ENCODE measurements around the gene CMPK2. TPM values are rescaled to one million over a fixed set of nuclear protein-coding genes. Genes with fewer than 3 reads are reported as not detected.

The CMPK2 gene
- total RNA-seq, 1 experiment from 2014 or later: not detected

DNA sequence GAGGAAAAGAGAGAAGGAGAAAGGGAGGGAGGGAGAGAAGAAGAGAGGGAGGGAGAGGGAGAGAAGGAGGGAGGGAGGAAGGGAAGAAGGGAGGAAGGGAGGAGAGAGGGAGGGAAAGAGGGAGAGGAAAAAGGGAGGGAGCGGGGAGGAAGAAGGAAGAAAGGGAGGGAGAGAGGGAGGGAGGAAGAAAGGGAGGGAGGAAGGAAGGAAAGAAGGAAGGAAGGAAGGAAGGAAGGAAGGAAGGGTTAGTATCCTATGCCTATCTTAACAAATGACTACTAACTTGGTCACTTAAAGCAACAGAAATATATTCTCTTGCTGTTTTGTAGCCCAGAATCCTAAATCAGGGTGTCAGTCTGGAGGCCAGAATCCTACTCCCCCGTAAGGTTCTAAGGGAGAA is 52.1 kb downstream of the CMPK2 start:
- DNase-seq (ENCODE audit: low read depth): no peak

DNA sequence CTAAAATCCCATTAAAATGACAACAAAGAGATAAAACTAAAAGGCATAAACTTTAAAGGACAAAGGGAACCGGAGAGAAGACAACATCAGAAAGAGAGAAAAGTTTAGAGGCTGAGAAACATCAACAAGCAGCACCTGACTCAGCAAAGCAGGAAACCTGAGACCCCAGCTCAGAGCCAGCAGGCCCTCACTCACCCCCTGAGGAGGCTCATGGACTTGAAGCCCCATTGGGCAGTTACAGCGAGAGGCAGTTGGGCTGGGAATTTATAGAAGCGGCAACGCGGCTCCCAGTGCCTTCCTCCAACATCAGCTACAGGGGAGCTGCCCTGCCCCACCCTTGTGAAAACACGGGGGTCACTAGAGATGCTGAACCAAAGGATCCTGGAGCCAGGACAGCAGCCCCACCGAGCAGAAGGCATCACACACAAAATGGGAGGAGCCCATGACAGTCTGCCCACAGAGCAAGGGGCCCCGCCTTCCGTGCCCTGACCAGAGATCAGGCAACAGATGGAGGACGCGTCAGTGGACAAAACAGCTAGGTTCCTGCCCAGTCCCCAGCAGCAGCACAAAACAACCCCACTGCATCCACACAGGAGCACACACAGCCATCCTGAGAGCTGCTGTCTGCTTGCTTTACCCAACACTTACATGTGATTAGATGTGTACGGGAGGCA is 52.7 kb downstream of the CMPK2 start:
- no peak for DNase-seq (ENCODE audit: low read depth)

DNA sequence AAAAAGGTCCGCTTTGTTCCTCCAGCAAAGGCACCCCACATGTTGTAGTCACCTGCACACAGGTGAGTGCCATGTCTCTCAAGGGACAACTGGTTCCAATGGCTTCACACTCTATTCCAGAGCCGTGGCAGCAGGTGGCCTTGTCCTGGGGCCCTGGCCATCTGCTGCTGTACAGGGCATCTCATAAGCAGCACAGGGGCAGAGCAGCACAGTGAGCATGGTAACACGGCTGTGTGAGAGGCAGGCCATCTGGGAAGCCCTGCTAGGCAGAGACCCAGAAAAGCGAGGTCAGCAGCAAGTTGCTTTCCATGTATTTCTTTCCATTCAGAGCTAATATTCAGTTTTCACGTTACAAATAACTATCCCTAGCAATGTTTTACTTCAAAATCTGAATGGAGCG is 54.7 kb downstream of the CMPK2 start:
- no peak for DNase-seq (ENCODE audit: low read depth)

DNA sequence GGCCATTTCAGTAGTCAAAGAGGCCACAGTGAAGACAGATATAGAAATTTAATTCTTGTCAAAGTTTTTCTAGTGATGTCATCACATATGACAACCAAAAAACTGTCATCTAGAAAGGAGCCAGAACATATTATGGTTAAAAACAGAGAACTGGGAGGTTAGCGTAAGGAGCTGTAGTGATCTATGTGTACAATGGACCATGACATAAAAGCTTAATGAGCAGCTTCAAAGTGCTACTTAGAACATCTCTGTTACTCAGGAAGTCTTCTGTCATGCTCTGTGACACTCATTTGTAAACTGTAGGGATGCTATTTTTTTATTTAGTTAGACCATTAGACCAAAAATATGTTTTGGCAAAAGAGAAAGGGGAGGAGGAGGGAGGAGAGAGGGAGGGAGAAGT is 57.3 kb downstream of the CMPK2 start:
- no peak for DNase-seq (ENCODE audit: low read depth)

DNA sequence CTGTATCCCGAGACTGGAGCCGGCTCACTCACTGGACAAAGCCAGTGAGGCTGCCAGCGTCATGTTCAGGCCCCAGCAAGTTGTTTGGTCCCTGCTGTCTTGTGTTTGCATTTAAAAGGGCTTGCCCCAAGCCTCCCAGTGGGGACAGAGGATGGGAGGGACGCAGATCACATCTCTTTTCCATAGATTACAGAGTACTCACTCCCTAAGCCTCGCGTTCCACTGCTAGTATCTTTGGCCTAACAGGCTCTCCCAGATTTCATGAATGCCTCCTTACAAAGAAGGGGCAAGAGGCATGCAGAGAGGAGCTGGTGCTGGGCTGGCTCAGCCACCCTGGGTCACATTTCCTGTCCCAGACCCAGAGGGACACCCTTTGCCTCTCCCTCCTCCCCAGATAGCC is 59.1 kb downstream of the CMPK2 start:
- DNase-seq (ENCODE audit: low read depth): no peak

DNA sequence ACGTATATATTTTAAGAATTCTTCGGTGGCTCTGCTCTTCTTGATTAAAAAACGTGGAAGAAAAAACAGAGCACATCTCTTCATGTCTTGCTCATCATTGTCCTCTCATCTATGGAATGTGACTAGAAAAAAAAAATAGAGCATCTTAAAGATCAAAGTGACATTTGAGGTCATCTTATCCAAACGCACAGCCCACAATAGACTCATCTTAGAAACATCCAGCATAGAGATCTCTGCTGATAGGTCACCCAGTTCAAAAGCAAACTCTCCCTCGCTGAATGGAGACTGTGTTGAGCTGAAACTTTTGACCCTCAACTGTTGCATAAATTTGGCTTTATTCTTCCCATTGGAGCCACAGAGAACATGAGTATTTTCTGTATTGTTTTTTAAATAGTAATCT is 65.2 kb downstream of the CMPK2 start:
- no peak for DNase-seq (ENCODE audit: low read depth)

Other genes starting within 250 kb of the CMPK2 start
- gene RSAD2, start 11.9 kb upstream of the CMPK2 start, total RNA-seq (2014; rRNA removed): 0.06 TPM in 1 of 2 replicates, not detected in the other
- gene RNF144A, start 51.5 kb upstream of the CMPK2 start, total RNA-seq (2014; rRNA removed): 0.06 TPM in 2 replicates

Data from LHCN-M2 (cell line).